ENCODE measurements around the gene ACSL3.
"Not testable (repeated sequence)": the region's sequence is repeated elsewhere in the genome, so short reads cannot be mapped to it uniquely, and the experiment has no call there.

Gene ACSL3

GRCh38 chr2:222912117-222912516 lies 51.3 kb downstream of the ACSL3 start:
- peaks cover 2% of the 10 kb centered on the region; the same call in 1 of the 2 replicates for H3K36me3 ChIP-seq (ENCODE audit: control insufficient read depth, insufficient read depth, low read length)
- H3K4me3 ChIP-seq (ENCODE audit: low read length) = no peak overlapping the region
- no peak overlapping the region for H3K27ac ChIP-seq (ENCODE audit: low read length)
- no peaks in the 10 kb centered on the region for H3K4me1 ChIP-seq (ENCODE audit: control insufficient read depth, insufficient read depth, low read length)
- no CpG with 5 or more reads among the region's 2 CpGs for WGBS (ENCODE audit: insufficient coverage, insufficient read length)
- H3K9me3 ChIP-seq (ENCODE audit: control insufficient read depth, insufficient read depth, low read length) = no peaks in the 10 kb centered on the region
- no peaks in the 10 kb centered on the region for H3K27me3 ChIP-seq (ENCODE audit: control insufficient read depth, insufficient read depth, low read length)
- DNase-seq (ENCODE audit: low read depth, low spot score) = no peak

- no CpG with 5 or more reads among the region's 3 CpGs for WGBS (ENCODE audit: insufficient coverage, insufficient read length)
- DNase-seq (ENCODE audit: low read depth, low spot score) = no peak
- H3K36me3 ChIP-seq (ENCODE audit: control insufficient read depth, insufficient read depth, low read length) = peaks cover 2% of the 10 kb centered on the region; the same call in 1 of the 2 replicates
- H3K9me3 ChIP-seq (ENCODE audit: control insufficient read depth, insufficient read depth, low read length) = no peaks in the 10 kb centered on the region
- H3K27me3 ChIP-seq (ENCODE audit: control insufficient read depth, insufficient read depth, low read length) = no peaks in the 10 kb centered on the region
- no peak overlapping the region for H3K27ac ChIP-seq (ENCODE audit: low read length)
- H3K4me1 ChIP-seq (ENCODE audit: control insufficient read depth, insufficient read depth, low read length) = no peaks in the 10 kb centered on the region
- no peak overlapping the region for H3K4me3 ChIP-seq (ENCODE audit: low read length)
Observed at GRCh38 chr2:222912776-222913175, 51.9 kb downstream of the ACSL3 start.

DNA sequence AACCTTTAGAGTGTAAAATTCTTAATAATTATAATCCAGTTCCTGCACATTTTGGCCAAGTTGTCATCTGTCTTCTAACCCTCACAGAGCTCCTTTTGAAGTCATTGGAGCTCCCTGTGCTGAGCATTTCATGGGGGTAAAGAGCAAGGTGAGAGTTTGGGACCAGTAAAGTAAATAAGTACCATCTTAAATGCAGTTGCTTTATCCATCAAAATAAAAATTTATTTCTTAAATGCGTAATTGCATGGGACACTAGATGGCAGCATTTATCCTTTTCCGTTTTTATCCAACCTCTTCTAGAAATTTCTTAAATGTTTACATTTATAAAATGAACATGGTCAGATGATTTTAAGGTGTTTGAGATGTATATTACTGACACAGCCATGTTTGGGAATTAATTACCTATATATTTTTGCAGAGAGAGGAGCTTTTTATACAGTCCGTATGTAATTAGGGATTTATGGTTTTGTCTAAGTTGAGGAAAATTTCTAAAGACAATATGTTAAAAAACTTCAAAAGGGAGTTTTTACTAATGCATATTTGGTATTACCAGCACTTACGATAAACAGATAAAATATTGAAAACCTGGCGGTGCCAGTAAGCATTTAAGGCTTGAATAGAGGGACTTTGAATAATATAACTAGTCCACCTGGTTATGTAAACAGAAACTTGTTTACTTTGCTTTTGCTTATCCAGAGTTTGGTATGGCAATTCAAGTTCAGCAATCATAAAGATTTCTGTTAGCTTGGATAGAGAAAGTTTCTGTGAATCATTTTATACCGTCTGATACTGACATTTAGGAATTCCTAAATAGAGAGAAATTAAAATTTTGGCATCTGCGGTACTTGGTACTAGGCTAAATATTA lies 54.5 kb downstream of the ACSL3 start:
- H3K27me3 ChIP-seq (ENCODE audit: control insufficient read depth, insufficient read depth, low read length) = no peaks in the 10 kb centered on the region
- no peak overlapping the region for H3K4me3 ChIP-seq (ENCODE audit: low read length)
- no CpG with 5 or more reads among the region's 7 CpGs for WGBS (ENCODE audit: insufficient coverage, insufficient read length)
- no peaks in the 10 kb centered on the region; the same call in 1 of the 2 replicates for H3K36me3 ChIP-seq (ENCODE audit: control insufficient read depth, insufficient read depth, low read length)
- no peak overlapping the region for H3K27ac ChIP-seq (ENCODE audit: low read length)
- no peaks in the 10 kb centered on the region for H3K9me3 ChIP-seq (ENCODE audit: control insufficient read depth, insufficient read depth, low read length)
- no peaks in the 10 kb centered on the region; the same call in 1 of the 2 replicates for H3K4me1 ChIP-seq (ENCODE audit: control insufficient read depth, insufficient read depth, low read length)
- DNase-seq (ENCODE audit: low read depth, low spot score) = no peak

GRCh38 chr2:222916229-222917197 lies 55.7 kb downstream of the ACSL3 start:
- no peak overlapping the region for H3K4me3 ChIP-seq (ENCODE audit: low read length)
- no CpG with 5 or more reads among the region's 11 CpGs for WGBS (ENCODE audit: insufficient coverage, insufficient read length)
- H3K9me3 ChIP-seq (ENCODE audit: control insufficient read depth, insufficient read depth, low read length) = no peaks in the 10 kb centered on the region
- no peak overlapping the region for H3K27ac ChIP-seq (ENCODE audit: low read length)
- H3K27me3 ChIP-seq (ENCODE audit: control insufficient read depth, insufficient read depth, low read length) = no peaks in the 10 kb centered on the region
- no peak for DNase-seq (ENCODE audit: low read depth, low spot score)
- H3K36me3 ChIP-seq (ENCODE audit: control insufficient read depth, insufficient read depth, low read length) = no peaks in the 10 kb centered on the region; the same call in 1 of the 2 replicates
- no peaks in the 10 kb centered on the region; the same call in 1 of the 2 replicates for H3K4me1 ChIP-seq (ENCODE audit: control insufficient read depth, insufficient read depth, low read length)

DNA sequence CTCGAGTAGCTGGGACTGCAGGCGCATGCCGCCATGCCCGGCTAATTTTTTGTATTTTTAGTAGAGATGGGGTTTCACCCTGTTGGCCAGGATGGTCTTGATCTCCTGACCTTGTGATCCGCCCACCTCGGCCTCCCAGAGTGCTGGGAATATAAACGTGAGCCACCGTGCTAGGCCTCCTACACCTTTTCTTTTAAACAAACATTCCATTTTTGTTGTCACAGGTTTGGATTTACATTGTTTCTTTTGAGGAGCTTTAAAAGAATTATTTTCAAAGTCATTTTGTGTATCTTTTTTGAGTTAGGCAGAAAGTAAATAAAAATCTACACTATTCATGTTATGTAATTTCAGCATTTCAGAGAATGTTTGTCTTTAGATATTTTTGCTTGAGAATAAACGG lies 56.4 kb downstream of the ACSL3 start:
- not testable (repeated sequence) for H3K27ac ChIP-seq (ENCODE audit: low read length); H3K27me3 ChIP-seq (ENCODE audit: control insufficient read depth, insufficient read depth, low read length); DNase-seq (ENCODE audit: low read depth, low spot score); H3K4me3 ChIP-seq (ENCODE audit: low read length); H3K9me3 ChIP-seq (ENCODE audit: control insufficient read depth, insufficient read depth, low read length); H3K36me3 ChIP-seq (ENCODE audit: control insufficient read depth, insufficient read depth, low read length); H3K4me1 ChIP-seq (ENCODE audit: control insufficient read depth, insufficient read depth, low read length)
- no CpG with 5 or more reads among the region's 9 CpGs for WGBS (ENCODE audit: insufficient coverage, insufficient read length)

DNA sequence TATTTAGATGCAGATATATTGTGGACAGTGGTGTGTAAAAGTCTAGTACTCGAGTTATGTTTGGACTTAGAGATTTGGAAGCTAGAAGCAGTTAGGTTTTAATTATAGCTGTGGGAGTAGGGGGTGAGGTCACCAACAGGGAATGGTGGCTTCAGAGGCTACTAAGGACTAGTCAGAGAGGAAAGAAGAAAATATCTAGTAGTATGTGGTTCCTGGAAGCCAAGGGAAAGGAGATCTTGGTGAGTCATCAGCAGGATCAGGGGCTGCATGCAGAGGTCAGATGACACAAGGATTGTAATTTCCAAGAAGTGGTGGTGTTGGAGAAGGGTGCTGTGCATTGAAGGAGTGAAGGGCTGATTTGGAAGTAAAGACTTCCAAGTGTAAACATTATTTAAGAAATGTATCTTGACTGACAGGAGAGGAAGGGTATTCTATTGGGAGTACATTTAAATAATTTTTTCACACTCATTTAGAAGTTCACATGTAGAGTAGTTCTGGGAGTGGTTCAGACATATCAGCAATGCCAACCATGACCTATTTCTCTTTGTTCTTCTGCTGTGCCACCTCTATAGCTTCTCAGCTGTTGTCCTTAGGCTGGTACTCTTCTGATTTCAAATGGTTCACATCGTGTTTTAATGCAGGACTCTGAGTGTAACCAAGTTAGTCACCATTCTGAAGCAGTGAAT lies 59.1 kb downstream of the ACSL3 start:
- Histone ChIP-seq H3K27ac (ENCODE audit: low read length) (no peak overlapping the region), H3K4me3 (ENCODE audit: low read length) (no peak overlapping the region), H3K36me3 (ENCODE audit: control insufficient read depth, insufficient read depth, low read length) (peaks cover 2% of the 10 kb centered on the region; the same call in 1 of the 2 replicates), H3K27me3 (ENCODE audit: control insufficient read depth, insufficient read depth, low read length) (no peaks in the 10 kb centered on the region), H3K4me1 (ENCODE audit: control insufficient read depth, insufficient read depth, low read length) (no peaks in the 10 kb centered on the region; the same call in 1 of the 2 replicates), H3K9me3 (ENCODE audit: control insufficient read depth, insufficient read depth, low read length) (no peaks in the 10 kb centered on the region)
- no peak for DNase-seq (ENCODE audit: low read depth, low spot score)
- no CpG with 5 or more reads among the region's 2 CpGs for WGBS (ENCODE audit: insufficient coverage, insufficient read length)

GRCh38 chr2:222920657-222921186 lies 59.9 kb downstream of the ACSL3 start:
- H3K4me3 ChIP-seq (ENCODE audit: low read length) = no peak overlapping the region
- DNase-seq (ENCODE audit: low read depth, low spot score) = no peak
- no peaks in the 10 kb centered on the region for H3K27me3 ChIP-seq (ENCODE audit: control insufficient read depth, insufficient read depth, low read length)
- H3K9me3 ChIP-seq (ENCODE audit: control insufficient read depth, insufficient read depth, low read length) = no peaks in the 10 kb centered on the region
- H3K36me3 ChIP-seq (ENCODE audit: control insufficient read depth, insufficient read depth, low read length) = peaks cover 2% of the 10 kb centered on the region; the same call in 1 of the 2 replicates
- H3K4me1 ChIP-seq (ENCODE audit: control insufficient read depth, insufficient read depth, low read length) = no peaks in the 10 kb centered on the region; the same call in 1 of the 2 replicates
- no peak overlapping the region for H3K27ac ChIP-seq (ENCODE audit: low read length)
- no CpG with 5 or more reads among the region's 5 CpGs for WGBS (ENCODE audit: insufficient coverage, insufficient read length)

DNA sequence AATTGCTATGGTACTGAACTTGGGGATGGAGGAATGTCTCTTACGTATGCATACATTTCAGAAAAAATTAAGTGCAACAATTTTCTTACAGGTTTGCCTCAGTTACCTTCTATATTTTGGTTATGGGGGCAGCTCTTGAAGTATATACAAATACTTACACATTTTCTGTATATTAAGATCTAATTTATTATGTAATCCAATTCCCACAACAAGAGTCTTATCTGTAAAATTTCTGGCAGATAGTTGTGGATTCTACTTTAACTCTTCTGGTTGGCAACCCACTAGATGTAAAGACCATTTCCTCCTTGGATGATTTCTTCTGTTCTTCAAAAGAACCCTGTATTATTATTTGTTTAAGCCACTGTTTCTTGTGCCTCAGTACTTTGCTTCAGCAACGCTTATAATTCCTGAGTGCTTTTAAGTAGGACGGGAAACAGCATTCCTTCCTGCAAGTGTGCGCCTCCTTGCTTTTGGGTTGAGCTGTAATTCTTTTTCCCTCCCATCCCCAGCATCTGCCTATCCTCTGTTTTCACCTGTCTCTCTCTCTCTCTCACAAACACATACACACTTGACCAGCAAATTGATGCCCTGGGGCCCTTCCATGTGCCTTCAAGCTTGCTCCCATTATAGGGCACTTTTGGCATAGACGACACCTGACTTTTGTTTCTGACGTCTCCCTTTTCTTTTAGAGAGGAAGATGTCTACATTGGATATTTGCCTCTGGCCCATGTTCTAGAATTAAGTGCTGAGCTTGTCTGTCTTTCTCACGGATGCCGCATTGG lies 61.4 kb downstream of the ACSL3 start:
- Histone ChIP-seq H3K27me3 (ENCODE audit: control insufficient read depth, insufficient read depth, low read length) (no peaks in the 10 kb centered on the region), H3K36me3 (ENCODE audit: control insufficient read depth, insufficient read depth, low read length) (peaks cover 2% of the 10 kb centered on the region; the same call in 1 of the 2 replicates), H3K27ac (ENCODE audit: low read length) (no peak overlapping the region), H3K4me3 (ENCODE audit: low read length) (no peak overlapping the region), H3K4me1 (ENCODE audit: control insufficient read depth, insufficient read depth, low read length) (no peaks in the 10 kb centered on the region; the same call in 1 of the 2 replicates), H3K9me3 (ENCODE audit: control insufficient read depth, insufficient read depth, low read length) (no peaks in the 10 kb centered on the region)
- no CpG with 5 or more reads among the region's 8 CpGs for WGBS (ENCODE audit: insufficient coverage, insufficient read length)
- no peak for DNase-seq (ENCODE audit: low read depth, low spot score)

DNA sequence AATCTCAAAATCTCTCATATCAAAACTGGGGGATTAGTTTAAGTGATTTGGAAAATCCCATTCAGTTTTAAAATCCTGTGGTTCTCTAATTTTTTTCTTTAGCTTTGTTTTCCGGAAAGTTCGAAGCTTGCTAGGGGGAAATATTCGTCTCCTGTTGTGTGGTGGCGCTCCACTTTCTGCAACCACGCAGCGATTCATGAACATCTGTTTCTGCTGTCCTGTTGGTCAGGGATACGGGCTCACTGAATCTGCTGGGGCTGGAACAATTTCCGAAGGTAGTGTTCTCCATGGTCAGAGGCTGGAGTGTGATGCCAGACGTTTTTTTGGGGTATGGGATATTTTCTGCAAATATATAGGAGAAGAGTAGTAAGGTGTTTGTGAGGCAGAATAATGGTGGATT lies 66.1 kb downstream of the ACSL3 start:
- H3K36me3 ChIP-seq (ENCODE audit: control insufficient read depth, insufficient read depth, low read length) = peaks cover 7% of the 10 kb centered on the region; the same call in 1 of the 2 replicates
- no peaks in the 10 kb centered on the region for H3K4me1 ChIP-seq (ENCODE audit: control insufficient read depth, insufficient read depth, low read length)
- 100% methylated on average over 1 of the region's 9 CpGs for WGBS (ENCODE audit: insufficient coverage, insufficient read length)
- H3K4me3 ChIP-seq (ENCODE audit: low read length) = no peak overlapping the region
- no peaks in the 10 kb centered on the region for H3K9me3 ChIP-seq (ENCODE audit: control insufficient read depth, insufficient read depth, low read length)
- no peak for DNase-seq (ENCODE audit: low read depth, low spot score)
- H3K27me3 ChIP-seq (ENCODE audit: control insufficient read depth, insufficient read depth, low read length) = no peaks in the 10 kb centered on the region
- no peak overlapping the region for H3K27ac ChIP-seq (ENCODE audit: low read length)
